ENCODE data around the gene ERVFRD-1.
"Not testable (repeated sequence)": the region's sequence is repeated elsewhere in the genome, so short reads cannot be mapped to it uniquely, and the experiment has no call there.

The ERVFRD-1 gene

GRCh38 chr6:11129908-11130565, 18.5 kb upstream of the ERVFRD-1 start:
- Histone ChIP-seq H3K27me3 (ENCODE audit: control insufficient read depth in 1 of 2, insufficient read depth in 2 of 2, low read length in 2 of 2) (no peaks in the 10 kb centered on the region), H3K9ac (ENCODE audit: low read length in 2 of 2) (no peak overlapping the region), H3K4me3 (ENCODE audit: low read length in 2 of 2) (no peak overlapping the region), H3K27ac (ENCODE audit: low read length) (no peak overlapping the region), H3K9me3 (ENCODE audit: control insufficient read depth in 2 of 2, low read length in 2 of 2) (no peaks in the 10 kb centered on the region), H3K36me3 (ENCODE audit: control insufficient read depth in 2 of 2, insufficient read depth in 2 of 2, low read length in 2 of 2) (peaks cover 2 to 4% of the 10 kb centered on the region in 2 donors), H3K4me1 (ENCODE audit: control insufficient read depth, insufficient read depth, low read length) (no peaks in the 10 kb centered on the region)

GRCh38 chr6:11128608-11129007, 17.1 kb upstream of the ERVFRD-1 start:
- Histone ChIP-seq H3K27me3 (ENCODE audit: control insufficient read depth in 1 of 2, insufficient read depth in 2 of 2, low read length in 2 of 2) (no peaks in the 10 kb centered on the region), H3K4me3 (ENCODE audit: low read length in 2 of 2) (no peak overlapping the region), H3K36me3 (ENCODE audit: control insufficient read depth in 2 of 2, insufficient read depth in 2 of 2, low read length in 2 of 2) (no peaks in the 10 kb centered on the region), H3K27ac (ENCODE audit: low read length) (no peak overlapping the region), H3K9me3 (ENCODE audit: control insufficient read depth in 2 of 2, low read length in 2 of 2) (no peaks in the 10 kb centered on the region), H3K9ac (ENCODE audit: low read length in 2 of 2) (no peak overlapping the region), H3K4me1 (ENCODE audit: control insufficient read depth, insufficient read depth, low read length) (no peaks in the 10 kb centered on the region)

GRCh38 chr6:11126876-11127275, 15.4 kb upstream of the ERVFRD-1 start:
- Histone ChIP-seq H3K27ac (ENCODE audit: low read length) (no peak overlapping the region), H3K9me3 (ENCODE audit: control insufficient read depth in 2 of 2, low read length in 2 of 2) (no peaks in the 10 kb centered on the region), H3K9ac (ENCODE audit: low read length in 2 of 2) (no peak overlapping the region)

GRCh38 chr6:11123978-11124377, 12.5 kb upstream of the ERVFRD-1 start:
- no peaks in the 10 kb centered on the region for H3K27me3 ChIP-seq (ENCODE audit: control insufficient read depth in 1 of 2, insufficient read depth in 2 of 2, low read length in 2 of 2)
- H3K36me3 ChIP-seq (ENCODE audit: control insufficient read depth in 2 of 2, insufficient read depth in 2 of 2, low read length in 2 of 2), result no peaks in the 10 kb centered on the region
- H3K27ac ChIP-seq (ENCODE audit: low read length), result no peak overlapping the region
- no peaks in the 10 kb centered on the region for H3K4me1 ChIP-seq (ENCODE audit: control insufficient read depth, insufficient read depth, low read length)
- no peaks in the 10 kb centered on the region for H3K9me3 ChIP-seq (ENCODE audit: control insufficient read depth in 2 of 2, low read length in 2 of 2)
- no peak overlapping the region for H3K4me3 ChIP-seq (ENCODE audit: low read length in 2 of 2)
- H3K9ac ChIP-seq (ENCODE audit: low read length in 2 of 2), result no peak overlapping the region

More at GRCh38 chr6:11126876-11127275, 15.4 kb upstream of the ERVFRD-1 start:
- Histone ChIP-seq H3K36me3 (ENCODE audit: control insufficient read depth in 2 of 2, insufficient read depth in 2 of 2, low read length in 2 of 2) (no peaks in the 10 kb centered on the region), H3K4me1 (ENCODE audit: control insufficient read depth, insufficient read depth, low read length) (no peaks in the 10 kb centered on the region), H3K27me3 (ENCODE audit: control insufficient read depth in 1 of 2, insufficient read depth in 2 of 2, low read length in 2 of 2) (no peaks in the 10 kb centered on the region), H3K4me3 (ENCODE audit: low read length in 2 of 2) (no peak overlapping the region)

GRCh38 chr6:11122380-11122779, 10.9 kb upstream of the ERVFRD-1 start:
- no peaks in the 10 kb centered on the region for H3K36me3 ChIP-seq (ENCODE audit: control insufficient read depth in 2 of 2, insufficient read depth in 2 of 2, low read length in 2 of 2)
- H3K4me3 ChIP-seq (ENCODE audit: low read length in 2 of 2), result no peak overlapping the region
- H3K9me3 ChIP-seq (ENCODE audit: control insufficient read depth in 2 of 2, low read length in 2 of 2), result no peaks in the 10 kb centered on the region
- no peaks in the 10 kb centered on the region for H3K4me1 ChIP-seq (ENCODE audit: control insufficient read depth, insufficient read depth, low read length)
- H3K27me3 ChIP-seq (ENCODE audit: control insufficient read depth in 1 of 2, insufficient read depth in 2 of 2, low read length in 2 of 2), result no peaks in the 10 kb centered on the region
- H3K9ac ChIP-seq (ENCODE audit: low read length in 2 of 2), result no peak overlapping the region
- H3K27ac ChIP-seq (ENCODE audit: low read length), result no peak overlapping the region

GRCh38 chr6:11121851-11122250, 10.3 kb upstream of the ERVFRD-1 start:
- Histone ChIP-seq H3K4me1 (ENCODE audit: control insufficient read depth, insufficient read depth, low read length) (no peaks in the 10 kb centered on the region), H3K4me3 (ENCODE audit: low read length in 2 of 2) (no peak overlapping the region), H3K27me3 (ENCODE audit: control insufficient read depth in 1 of 2, insufficient read depth in 2 of 2, low read length in 2 of 2) (no peaks in the 10 kb centered on the region), H3K27ac (ENCODE audit: low read length) (no peak overlapping the region), H3K9ac (ENCODE audit: low read length in 2 of 2) (no peak overlapping the region), H3K9me3 (ENCODE audit: control insufficient read depth in 2 of 2, low read length in 2 of 2) (no peaks in the 10 kb centered on the region), H3K36me3 (ENCODE audit: control insufficient read depth in 2 of 2, insufficient read depth in 2 of 2, low read length in 2 of 2) (no peaks in the 10 kb centered on the region)

- no peaks in the 10 kb centered on the region for H3K36me3 ChIP-seq (ENCODE audit: control insufficient read depth in 2 of 2, insufficient read depth in 2 of 2, low read length in 2 of 2)
- no peaks in the 10 kb centered on the region for H3K9me3 ChIP-seq (ENCODE audit: control insufficient read depth in 2 of 2, low read length in 2 of 2)
- H3K27ac ChIP-seq (ENCODE audit: low read length), result no peak overlapping the region
- no peak overlapping the region for H3K9ac ChIP-seq (ENCODE audit: low read length in 2 of 2)
- no peaks in the 10 kb centered on the region for H3K4me1 ChIP-seq (ENCODE audit: control insufficient read depth, insufficient read depth, low read length)
- H3K4me3 ChIP-seq (ENCODE audit: low read length in 2 of 2), result no peak overlapping the region
- no peaks in the 10 kb centered on the region for H3K27me3 ChIP-seq (ENCODE audit: control insufficient read depth in 1 of 2, insufficient read depth in 2 of 2, low read length in 2 of 2)
Observed at GRCh38 chr6:11120271-11121005, 8.9 kb upstream of the ERVFRD-1 start.

GRCh38 chr6:11115808-11116536, 4.4 kb upstream of the ERVFRD-1 start:
- H3K9me3 ChIP-seq (ENCODE audit: control insufficient read depth in 2 of 2, low read length in 2 of 2); H3K27ac ChIP-seq (ENCODE audit: low read length); H3K4me1 ChIP-seq (ENCODE audit: control insufficient read depth, insufficient read depth, low read length); H3K9ac ChIP-seq (ENCODE audit: low read length in 2 of 2); H3K4me3 ChIP-seq (ENCODE audit: low read length in 2 of 2); H3K27me3 ChIP-seq (ENCODE audit: control insufficient read depth in 1 of 2, insufficient read depth in 2 of 2, low read length in 2 of 2); H3K36me3 ChIP-seq (ENCODE audit: control insufficient read depth in 2 of 2, insufficient read depth in 2 of 2, low read length in 2 of 2): not testable (repeated sequence)

GRCh38 chr6:11113038-11113437, 1.5 kb upstream of the ERVFRD-1 start:
- Histone ChIP-seq H3K9me3 (ENCODE audit: control insufficient read depth in 2 of 2, low read length in 2 of 2) (no peaks in the 10 kb centered on the region), H3K27me3 (ENCODE audit: control insufficient read depth in 1 of 2, insufficient read depth in 2 of 2, low read length in 2 of 2) (no peaks in the 10 kb centered on the region)

GRCh38 chr6:11111769-11112437, 378 bp upstream of the ERVFRD-1 start:
- Histone ChIP-seq H3K27me3 (ENCODE audit: control insufficient read depth in 1 of 2, insufficient read depth in 2 of 2, low read length in 2 of 2) (no peaks in the 10 kb centered on the region), H3K27ac (ENCODE audit: low read length) (no peak overlapping the region), H3K4me1 (ENCODE audit: control insufficient read depth, insufficient read depth, low read length) (no peaks in the 10 kb centered on the region), H3K4me3 (ENCODE audit: low read length in 2 of 2) (no peak overlapping the region), H3K36me3 (ENCODE audit: control insufficient read depth in 2 of 2, insufficient read depth in 2 of 2, low read length in 2 of 2) (peaks cover 0 to 2% of the 10 kb centered on the region in 2 donors), H3K9ac (ENCODE audit: low read length in 2 of 2) (no peak overlapping the region), H3K9me3 (ENCODE audit: control insufficient read depth in 2 of 2, low read length in 2 of 2) (no peaks in the 10 kb centered on the region)

More at GRCh38 chr6:11113038-11113437, 1.5 kb upstream of the ERVFRD-1 start:
- no peak overlapping the region for H3K9ac ChIP-seq (ENCODE audit: low read length in 2 of 2)
- no peaks in the 10 kb centered on the region for H3K4me1 ChIP-seq (ENCODE audit: control insufficient read depth, insufficient read depth, low read length)
- peaks cover 0 to 2% of the 10 kb centered on the region in 2 donors for H3K36me3 ChIP-seq (ENCODE audit: control insufficient read depth in 2 of 2, insufficient read depth in 2 of 2, low read length in 2 of 2)
- H3K4me3 ChIP-seq (ENCODE audit: low read length in 2 of 2), result no peak overlapping the region
- no peak overlapping the region for H3K27ac ChIP-seq (ENCODE audit: low read length)

Measured in stomach smooth muscle (tissue), 2 donors.